GM12872 (cell line): Measurements from ENCODE around the gene OMP.

ENCODE experiments used
- TF ChIP-seq, protein P1 (sequence below): IDR thresholded peaks from 3 replicates; pipeline ENCODE4 v1.5.1; 2011; ENCODE audit warnings: low read depth, mild to moderate bottlenecking, low read length, moderate library complexity; ENCODE audit not compliant: insufficient read depth

Gene OMP

DNA sequence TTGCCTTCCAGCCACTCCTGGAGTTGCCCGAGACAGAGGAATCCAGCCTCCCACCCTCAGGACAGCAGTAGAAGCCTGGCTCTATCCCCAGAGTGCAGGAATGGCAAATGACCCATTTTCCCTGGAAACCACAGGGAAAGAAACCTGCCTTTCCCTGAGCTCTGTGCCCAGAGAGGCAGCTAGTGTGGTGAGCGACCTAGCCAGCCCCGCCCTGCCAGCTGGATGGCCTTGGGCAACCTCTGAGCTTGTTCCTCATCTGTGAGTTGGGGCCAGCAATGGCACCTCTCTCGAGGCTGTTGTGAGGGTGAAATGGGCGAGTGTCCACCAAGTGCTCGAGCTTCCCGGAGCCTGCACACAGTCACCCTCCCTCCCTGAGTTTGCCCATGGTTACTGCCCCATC, 3.7 kb downstream of the OMP start:
- TF ChIP-seq, protein P1, sequence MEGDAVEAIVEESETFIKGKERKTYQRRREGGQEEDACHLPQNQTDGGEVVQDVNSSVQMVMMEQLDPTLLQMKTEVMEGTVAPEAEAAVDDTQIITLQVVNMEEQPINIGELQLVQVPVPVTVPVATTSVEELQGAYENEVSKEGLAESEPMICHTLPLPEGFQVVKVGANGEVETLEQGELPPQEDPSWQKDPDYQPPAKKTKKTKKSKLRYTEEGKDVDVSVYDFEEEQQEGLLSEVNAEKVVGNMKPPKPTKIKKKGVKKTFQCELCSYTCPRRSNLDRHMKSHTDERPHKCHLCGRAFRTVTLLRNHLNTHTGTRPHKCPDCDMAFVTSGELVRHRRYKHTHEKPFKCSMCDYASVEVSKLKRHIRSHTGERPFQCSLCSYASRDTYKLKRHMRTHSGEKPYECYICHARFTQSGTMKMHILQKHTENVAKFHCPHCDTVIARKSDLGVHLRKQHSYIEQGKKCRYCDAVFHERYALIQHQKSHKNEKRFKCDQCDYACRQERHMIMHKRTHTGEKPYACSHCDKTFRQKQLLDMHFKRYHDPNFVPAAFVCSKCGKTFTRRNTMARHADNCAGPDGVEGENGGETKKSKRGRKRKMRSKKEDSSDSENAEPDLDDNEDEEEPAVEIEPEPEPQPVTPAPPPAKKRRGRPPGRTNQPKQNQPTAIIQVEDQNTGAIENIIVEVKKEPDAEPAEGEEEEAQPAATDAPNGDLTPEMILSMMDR = no peak

DNA sequence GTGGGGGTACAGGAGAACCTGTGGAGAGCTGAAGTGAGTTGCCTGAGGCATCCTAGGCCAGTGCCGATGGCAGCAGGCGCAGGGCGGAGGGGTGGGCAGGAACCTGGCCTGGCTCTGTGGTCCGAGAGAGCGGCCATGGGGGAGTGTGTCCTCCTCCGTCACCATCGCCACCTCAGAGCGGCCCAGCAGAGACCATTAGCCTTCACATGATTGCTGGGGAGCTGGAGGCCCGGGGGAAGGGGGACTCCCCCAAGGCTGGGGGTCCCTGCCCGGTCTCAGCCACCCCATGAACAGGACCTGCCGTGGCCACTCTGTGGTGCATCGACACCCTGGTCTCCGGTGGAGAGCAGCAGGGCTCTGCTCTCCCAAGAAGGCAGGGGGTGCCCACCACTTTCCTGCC, 4.1 kb downstream of the OMP start:
- TF ChIP-seq, protein P1 = no peak

DNA sequence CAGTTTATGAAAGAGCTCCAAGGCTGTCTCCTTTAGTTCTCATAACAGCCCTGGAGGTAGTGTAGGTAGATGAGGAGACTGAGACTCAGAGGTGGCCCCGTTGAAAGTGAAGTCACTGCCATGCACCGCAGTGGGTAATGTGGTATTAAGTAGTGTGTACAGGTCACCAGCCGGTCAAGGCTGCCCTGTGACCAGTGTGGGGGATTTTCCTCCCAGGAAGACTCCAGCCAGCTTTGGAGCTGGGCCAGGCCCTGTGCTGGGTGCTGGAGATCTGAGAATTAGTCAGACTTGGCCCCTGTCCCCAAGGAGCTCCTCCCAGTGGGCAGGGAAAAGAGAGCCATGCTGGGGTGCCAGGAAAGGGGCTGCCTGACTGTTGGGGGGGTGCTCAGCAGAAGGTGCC, 5.3 kb downstream of the OMP start:
- TF ChIP-seq, protein P1 = no peak

DNA sequence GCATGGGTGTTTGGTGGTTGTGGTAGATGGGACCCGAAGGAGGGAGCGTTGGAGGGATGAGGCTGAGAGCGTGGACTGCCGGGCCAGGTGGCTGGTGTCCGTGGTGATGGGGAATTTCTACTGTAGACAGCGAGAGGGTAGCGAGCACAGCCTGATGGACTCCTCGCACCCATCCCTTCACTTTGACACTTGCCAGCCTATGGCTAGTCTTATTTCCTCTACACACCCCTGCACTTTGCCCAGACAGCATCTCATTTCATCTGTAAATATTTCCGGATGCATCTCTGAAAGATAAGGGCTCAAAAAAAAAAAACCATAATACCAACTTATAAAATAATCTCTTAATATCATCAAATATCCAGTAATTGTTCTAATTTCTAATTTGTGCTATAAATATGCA, 5.8 kb downstream of the OMP start:
- TF ChIP-seq, protein P1 = no peak

DNA sequence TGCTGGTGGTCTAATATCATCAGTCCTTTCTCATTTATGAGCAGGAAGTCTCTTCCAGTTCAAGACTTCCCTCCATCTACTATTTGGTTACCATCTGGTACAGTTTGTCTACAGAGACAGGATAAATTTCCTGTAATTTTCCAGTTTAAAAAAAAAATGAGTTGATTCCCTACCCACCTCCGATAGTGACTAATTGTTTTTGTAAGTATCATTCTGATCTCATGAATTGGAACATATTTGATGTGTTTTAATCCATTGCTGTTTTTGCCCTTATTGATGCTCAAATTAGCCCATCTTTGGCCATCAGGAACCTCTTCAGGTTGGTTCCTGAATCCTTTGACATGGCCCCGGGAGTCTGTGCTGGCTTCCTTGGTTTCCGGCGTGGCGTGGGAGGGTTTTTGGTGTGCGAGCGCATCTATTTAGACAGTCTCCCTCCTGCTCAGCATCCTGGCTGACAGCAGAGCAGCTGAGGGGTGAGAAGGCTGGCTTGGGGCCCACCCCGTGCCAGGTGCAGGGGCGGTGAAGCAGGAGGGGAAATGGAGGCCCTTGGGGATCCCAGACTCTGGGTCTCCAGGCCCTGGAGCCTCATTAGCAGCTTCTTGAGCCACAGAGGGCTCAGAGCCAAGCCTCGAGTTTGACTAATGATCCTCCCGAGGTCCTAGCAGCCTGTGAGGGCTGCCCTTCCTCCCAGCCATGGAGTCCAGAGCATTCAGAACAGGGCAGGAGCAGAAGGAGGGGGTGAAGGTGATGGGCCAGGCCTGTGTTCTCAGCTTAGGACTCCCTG, 6.8 kb downstream of the OMP start:
- TF ChIP-seq, protein P1 = no peak

DNA sequence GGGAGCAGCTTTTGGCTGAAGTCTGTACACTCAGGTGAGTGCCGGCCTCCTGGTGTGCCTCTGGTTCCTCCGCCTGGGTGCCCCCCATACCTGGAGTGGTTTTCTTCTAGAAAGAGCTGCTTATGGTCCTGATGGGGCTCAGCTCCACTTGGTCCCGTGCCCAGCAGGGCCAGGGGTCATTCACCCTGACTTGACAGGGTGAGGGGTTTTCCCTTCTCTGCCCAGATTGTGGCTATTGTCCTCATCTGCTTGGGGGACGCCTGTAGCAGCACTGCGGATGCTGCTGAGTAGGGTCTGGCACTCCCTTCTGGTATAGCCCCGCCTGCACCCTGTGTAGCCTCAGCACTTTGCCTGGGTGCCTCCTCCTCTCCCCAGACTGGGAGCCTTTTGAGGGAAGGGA, 8.2 kb downstream of the OMP start:
- TF ChIP-seq, protein P1 = no peak

DNA sequence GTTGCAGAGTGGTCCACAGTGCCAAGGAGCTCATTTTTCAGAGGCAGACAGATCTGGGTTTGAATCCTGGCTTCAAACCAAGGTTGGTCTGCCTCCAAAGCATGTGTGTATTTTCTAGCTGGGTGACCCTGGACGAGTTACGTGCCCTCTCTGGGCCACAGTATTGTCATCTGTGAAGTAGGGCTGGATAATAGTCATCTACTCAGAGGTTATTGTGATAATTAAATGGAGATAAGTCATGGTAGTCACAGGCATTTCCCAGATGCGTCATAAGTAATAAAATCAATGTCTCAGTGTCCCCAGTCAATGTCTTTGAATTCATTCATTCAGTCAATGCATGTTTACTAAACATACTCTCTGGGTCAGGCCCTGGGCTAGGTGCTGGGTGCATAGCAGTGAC, 8.6 kb downstream of the OMP start:
- TF ChIP-seq, protein P1 = no peak
